Mesenchymal stem cell (in vitro differentiated cells and primary cell): Measurements from ENCODE around the gene KIF1A.

Experiments
- DNase-seq: peaks from one replicate; pipeline ENCODE4 v3.0.0-alpha.2; 2013
- H2AFZ ChIP-seq: one replicate; pipeline ENCODE4 v1.6.1; 2013; ENCODE audit warnings: low read depth, mild to moderate bottlenecking, control low read depth, inconsistent platforms, low read length, moderate library complexity
- H2AK5ac ChIP-seq: 2 replicates; pipeline ENCODE4 v1.6.1; 2013; ENCODE audit warnings: low read length, moderate library complexity, mild to moderate bottlenecking, inconsistent platforms; ENCODE audit not compliant: severe bottlenecking
- H2BK120ac ChIP-seq: one replicate; pipeline ENCODE4 v1.6.1; 2013; ENCODE audit warnings: low read depth, mild to moderate bottlenecking, inconsistent platforms, low read length, moderate library complexity
- H2BK12ac ChIP-seq, 2 experiments: one replicate each; pipeline ENCODE4 v1.6.1; 2013; ENCODE audit warnings: inconsistent platforms in 2 of 2, low read length in 2 of 2, mild to moderate bottlenecking in 2 of 2, moderate library complexity in 2 of 2, control low read depth in 1 of 2
- H2BK15ac ChIP-seq: one replicate; pipeline ENCODE4 v1.6.1; 2013; ENCODE audit warnings: mild to moderate bottlenecking, low read depth, inconsistent platforms; ENCODE audit not compliant: poor library complexity, severe bottlenecking
- H2BK5ac ChIP-seq: 2 replicates; pipeline ENCODE4 v1.6.1; 2013; ENCODE audit warnings: low read depth, mild to moderate bottlenecking, low read length, control low read depth, inconsistent platforms; ENCODE audit not compliant: poor library complexity, severe bottlenecking
- H3K14ac ChIP-seq, 2 experiments: one replicate each; pipeline ENCODE4 v1.6.1; 2013; ENCODE audit warnings: inconsistent platforms in 2 of 2, low read length in 2 of 2, control low read depth in 1 of 2, mild to moderate bottlenecking in 1 of 2, moderate library complexity in 1 of 2
- H3K18ac ChIP-seq, 2 experiments: one replicate each; pipeline ENCODE4 v1.6.1; 2013; ENCODE audit warnings: inconsistent platforms in 2 of 2, low read length in 2 of 2, control low read depth in 1 of 2, low read depth in 1 of 2, mild to moderate bottlenecking in 1 of 2
- H3K23ac ChIP-seq, 2 experiments: one replicate each; pipeline ENCODE4 v1.6.1; 2013; ENCODE audit warnings: inconsistent platforms in 2 of 2, low read length in 2 of 2, mild to moderate bottlenecking in 2 of 2, moderate library complexity in 2 of 2, control low read depth in 1 of 2
- H3K27ac ChIP-seq: 2 replicates; pipeline ENCODE4 v1.5.1; 2013; ENCODE audit warnings: mild to moderate bottlenecking, moderate library complexity, low read length, control low read depth, inconsistent platforms; ENCODE audit not compliant: poor library complexity, severe bottlenecking
- H3K27me3 ChIP-seq, 2 experiments: 2 replicates each; pipeline versions ENCODE4 v1.6.1 to v1.7.0; 2013; ENCODE audit warnings: low read length in 2 of 2, mild to moderate bottlenecking in 2 of 2, moderate library complexity in 2 of 2, control low read depth in 1 of 2, inconsistent platforms in 1 of 2; ENCODE audit not compliant: control insufficient read depth in 1 of 2, insufficient read depth in 1 of 2
- H3K36me3 ChIP-seq, 2 experiments: 2 replicates each; pipeline versions ENCODE4 v1.6.1 to v1.7.0; 2013; ENCODE audit warnings: low read length in 2 of 2, control low read depth in 1 of 2, inconsistent platforms in 1 of 2, low read depth in 1 of 2, mild to moderate bottlenecking in 1 of 2; ENCODE audit not compliant: insufficient read depth in 2 of 2, control insufficient read depth in 1 of 2
- H3K4ac ChIP-seq, 2 experiments: one replicate each; pipeline ENCODE4 v1.6.1; 2013; ENCODE audit warnings: inconsistent platforms in 2 of 2, low read length in 2 of 2, mild to moderate bottlenecking in 2 of 2, moderate library complexity in 2 of 2, control low read depth in 1 of 2, low read depth in 1 of 2
- H3K4me1 ChIP-seq: 2 replicates; pipeline ENCODE4 v1.6.1; 2013; ENCODE audit warnings: low read depth, low read length, control low read depth; ENCODE audit not compliant: control insufficient read depth, insufficient read depth
- H3K4me2 ChIP-seq: 2 replicates; pipeline ENCODE4 v1.6.1; 2013; ENCODE audit warnings: low read length, mild to moderate bottlenecking, inconsistent platforms; ENCODE audit not compliant: poor library complexity, severe bottlenecking
- H3K4me3 ChIP-seq, 2 experiments: 2 replicates each; pipeline versions ENCODE4 v1.5.1 to v1.7.0; 2013; ENCODE audit warnings: low read length in 2 of 2, mild to moderate bottlenecking in 2 of 2, control low read depth in 1 of 2, low read depth in 1 of 2; ENCODE audit not compliant: insufficient read depth in 1 of 2
- H3K79me1 ChIP-seq: replicated peaks from 2 replicates; pipeline ENCODE4 v1.6.1; 2013; ENCODE audit warnings: mild to moderate bottlenecking, control low read depth, low read length, inconsistent platforms; ENCODE audit not compliant: poor library complexity, severe bottlenecking
- H3K9ac ChIP-seq: 2 replicates; pipeline ENCODE4 v1.7.0; 2013; ENCODE audit warnings: mild to moderate bottlenecking, low read length, moderate library complexity
- H3K9me3 ChIP-seq: 2 replicates; pipeline ENCODE4 v1.7.0; 2013; ENCODE audit warnings: mild to moderate bottlenecking, low read length; ENCODE audit not compliant: control insufficient read depth
- H4K8ac ChIP-seq: one replicate; pipeline ENCODE4 v1.6.1; 2013; ENCODE audit warnings: inconsistent platforms, mild to moderate bottlenecking, low read length, moderate library complexity
- H4K91ac ChIP-seq: one replicate; pipeline ENCODE4 v1.6.1; 2013; ENCODE audit warnings: mild to moderate bottlenecking, low read length, inconsistent platforms
- WGBS: methylation state at CpG from one replicate; pipeline ENCODE4 v1.1.7; 2013; ENCODE audit warnings: mixed read lengths; 5-methylcytosine and 5-hydroxymethylcytosine counted together

The KIF1A gene

GRCh38 chr2:240750409-240750808 is 69.6 kb downstream of the KIF1A start:
- H3K23ac ChIP-seq: no peak overlapping the region
- H3K4me1 ChIP-seq: no peaks in the 10 kb centered on the region
- H3K9me3 ChIP-seq: no peaks in the 10 kb centered on the region
- no peak overlapping the region for H2BK5ac ChIP-seq
- H3K4me3 ChIP-seq: no peak overlapping the region
- no peak overlapping the region for H4K91ac ChIP-seq
- peaks cover 0 to 63% of the 10 kb centered on the region in 2 experiments for H3K27me3 ChIP-seq
- no peak overlapping the region for H2BK120ac ChIP-seq
- H2BK12ac ChIP-seq: no peak overlapping the region
- no peaks in the 10 kb centered on the region for H3K79me1 ChIP-seq
- H3K18ac ChIP-seq: no peak overlapping the region
- H3K4ac ChIP-seq: no peak overlapping the region
- no peak overlapping the region for H4K8ac ChIP-seq
- no peak overlapping the region for H3K9ac ChIP-seq
- H2AFZ ChIP-seq: no peak overlapping the region
- no peak overlapping the region for H3K4me2 ChIP-seq
- 88% methylated on average over 22 of the region's 22 CpGs for WGBS
- no peak overlapping the region for H3K14ac ChIP-seq
- DNase-seq: no peak
- H2AK5ac ChIP-seq: no peak overlapping the region
- H2BK15ac ChIP-seq: no peak overlapping the region
- no peak overlapping the region for H3K27ac ChIP-seq
- no peaks in the 10 kb centered on the region for H3K36me3 ChIP-seq

- Histone ChIP-seq H3K36me3 (no peaks in the 10 kb centered on the region), H3K4me3 (no peak overlapping the region), H3K27ac (no peak overlapping the region), H3K9me3 (no peaks in the 10 kb centered on the region), H4K91ac (no peak overlapping the region), H2BK12ac (no peak overlapping the region), H3K23ac (no peak overlapping the region), H3K4me1 (no peaks in the 10 kb centered on the region), H3K79me1 (no peaks in the 10 kb centered on the region), H3K14ac (no peak overlapping the region), H2AK5ac (no peak overlapping the region), H3K4ac (no peak overlapping the region), H2BK120ac (no peak overlapping the region), H2BK5ac (no peak overlapping the region), H3K4me2 (no peak overlapping the region), H3K27me3 (peaks cover 0 to 70% of the 10 kb centered on the region in 2 experiments), H4K8ac (no peak overlapping the region), H2BK15ac (no peak overlapping the region), H3K9ac (no peak overlapping the region), H3K18ac (no peak overlapping the region), H2AFZ (no peak overlapping the region)
- WGBS: 54% methylated on average over 4 of the region's 7 CpGs
- DNase-seq: no peak
Observed at GRCh38 chr2:240749516-240749915, 70.5 kb downstream of the KIF1A start.

GRCh38 chr2:240747256-240747655 is 72.8 kb downstream of the KIF1A start:
- DNase-seq: no peak
- H3K18ac ChIP-seq: no peak overlapping the region
- H2BK15ac ChIP-seq: no peak overlapping the region
- no peaks in the 10 kb centered on the region for H3K9me3 ChIP-seq
- no peak overlapping the region for H3K9ac ChIP-seq
- no peak overlapping the region for H3K27ac ChIP-seq
- H4K91ac ChIP-seq: no peak overlapping the region
- WGBS: 90% methylated on average over 11 of the region's 11 CpGs
- H2AK5ac ChIP-seq: no peak overlapping the region
- no peak overlapping the region for H2BK120ac ChIP-seq
- no peak overlapping the region for H2AFZ ChIP-seq
- H3K36me3 ChIP-seq: no peaks in the 10 kb centered on the region
- H2BK12ac ChIP-seq: no peak overlapping the region
- H3K79me1 ChIP-seq: no peaks in the 10 kb centered on the region
- H4K8ac ChIP-seq: no peak overlapping the region
- no peak overlapping the region for H3K4me3 ChIP-seq
- H3K23ac ChIP-seq: no peak overlapping the region
- no peak overlapping the region for H2BK5ac ChIP-seq
- H3K27me3 ChIP-seq: peaks cover 0 to 70% of the 10 kb centered on the region in 2 experiments
- no peak overlapping the region for H3K4ac ChIP-seq
- H3K14ac ChIP-seq: no peak overlapping the region
- H3K4me1 ChIP-seq: no peaks in the 10 kb centered on the region
- H3K4me2 ChIP-seq: no peak overlapping the region

GRCh38 chr2:240746671-240747070 is 73.3 kb downstream of the KIF1A start:
- Histone ChIP-seq H3K4me3 (no peak overlapping the region), H2AFZ (no peak overlapping the region), H4K8ac (no peak overlapping the region), H3K27ac (no peak overlapping the region), H2BK5ac (no peak overlapping the region), H3K4me1 (no peaks in the 10 kb centered on the region), H3K36me3 (no peaks in the 10 kb centered on the region), H3K23ac (no peak overlapping the region), H2BK12ac (no peak overlapping the region), H3K4me2 (no peak overlapping the region), H3K9me3 (no peaks in the 10 kb centered on the region), H3K18ac (no peak overlapping the region), H4K91ac (no peak overlapping the region), H3K14ac (no peak overlapping the region), H3K79me1 (no peaks in the 10 kb centered on the region), H2AK5ac (no peak overlapping the region), H3K9ac (no peak overlapping the region), H2BK15ac (no peak overlapping the region), H2BK120ac (no peak overlapping the region), H3K27me3 (peaks cover 0 to 75% of the 10 kb centered on the region in 2 experiments), H3K4ac (no peak overlapping the region)
- WGBS: 91% methylated on average over 16 of the region's 16 CpGs
- no peak for DNase-seq
